Neural cell (in vitro differentiated cells): ENCODE measurements around the gene NACA2. TPM values are rescaled to one million over a fixed set of nuclear protein-coding genes. Genes with fewer than 3 reads are reported as not detected.

ENCODE experiments used
- H2AFZ ChIP-seq: fragments of 200-600, 300-800 bp; sonication (generic), shearing (Covaris generic); 2 replicates; pipeline ENCODE4 v1.6.0; 2014; ENCODE audit warnings: low read depth, mild to moderate bottlenecking, antibody characterized with exemption, low read length, moderate library complexity
- H3F3A ChIP-seq: fragments of 200-600 bp; shearing (Covaris generic); 2 replicates; pipeline ENCODE4 v1.6.1; 2016; ENCODE audit warnings: mild to moderate bottlenecking, moderate library complexity, mixed read lengths, antibody characterized with exemption, low read length; ENCODE audit not compliant: insufficient read depth, poor library complexity, severe bottlenecking
- H3K27ac ChIP-seq: fragments of 200-600, 300-800 bp; sonication (generic), shearing (Covaris generic); 2 replicates; pipeline ENCODE4 v1.5.1; 2014; ENCODE audit warnings: mild to moderate bottlenecking, low read length, moderate library complexity
- H3K27me3 ChIP-seq: fragments of 300-800, 200-600 bp; sonication (generic), shearing (Covaris generic); 2 replicates; pipeline ENCODE4 v1.6.0; 2014; ENCODE audit warnings: mild to moderate bottlenecking, low read depth, low read length, moderate library complexity; ENCODE audit not compliant: insufficient read depth
- H3K36me3 ChIP-seq: fragments of 300-800, 200-600 bp; sonication (generic), shearing (Covaris generic); 2 replicates; pipeline ENCODE4 v1.5.1; 2014; ENCODE audit warnings: mild to moderate bottlenecking, antibody characterized with exemption, low read length, moderate library complexity; ENCODE audit not compliant: insufficient read depth
- H3K4me2 ChIP-seq: fragments of 300-800, 200-600 bp; sonication (generic), shearing (Covaris generic); 2 replicates; pipeline ENCODE4 v1.6.0; 2014; ENCODE audit warnings: mild to moderate bottlenecking, low read length
- H3K4me3 ChIP-seq: fragments of 300-800, 200-600 bp; sonication (generic), shearing (Covaris generic); 2 replicates; pipeline ENCODE4 v1.5.1; 2014; ENCODE audit warnings: mild to moderate bottlenecking, low read length, moderate library complexity
- H3K79me2 ChIP-seq: fragments of 200-600 bp; shearing (Covaris generic); replicated peaks from 2 replicates; pipeline ENCODE4 v1.6.0; 2014; ENCODE audit warnings: mild to moderate bottlenecking, low read length, moderate library complexity; ENCODE audit not compliant: insufficient read depth
- H3K9ac ChIP-seq: fragments of 300-800, 200-600 bp; sonication (generic), shearing (Covaris generic); 2 replicates; pipeline ENCODE4 v1.6.1; 2016; ENCODE audit warnings: mild to moderate bottlenecking, low read length, mixed read lengths
- H3K9me2 ChIP-seq: fragments of 200-600 bp; shearing (Covaris generic); 2 replicates; pipeline ENCODE4 v1.6.1; 2016; ENCODE audit warnings: mild to moderate bottlenecking, low read length, mixed read lengths; ENCODE audit not compliant: insufficient read depth
- H3K9me3 ChIP-seq: fragments of 200-600, 300-800 bp; sonication (generic), shearing (Covaris generic); 2 replicates; pipeline ENCODE4 v1.6.1; 2016; ENCODE audit warnings: mild to moderate bottlenecking, mixed run types, low read length, moderate library complexity, mixed read lengths
- H4K20me1 ChIP-seq: fragments of 200-600 bp; shearing (Covaris generic); 2 replicates; pipeline ENCODE4 v1.6.1; 2016; ENCODE audit warnings: mild to moderate bottlenecking, mixed run types; ENCODE audit not compliant: insufficient read depth
- EP300 ChIP-seq: fragments of 450-650 bp; conservative IDR thresholded peaks from 2 replicates; pipeline ENCODE4 v1.6.1; 2014; ENCODE audit warnings: antibody characterized with exemption, mild to moderate bottlenecking, moderate library complexity; ENCODE audit not compliant: poor library complexity, severe bottlenecking
- EZH2 ChIP-seq: fragments of 200-600, 300-800 bp; shearing (Covaris generic), sonication (generic); IDR thresholded peaks from 2 replicates; pipeline ENCODE4 v1.6.1; 2014; ENCODE audit warnings: antibody characterized with exemption, low read length, borderline replicate concordance, mild to moderate bottlenecking; ENCODE audit not compliant: insufficient read depth, poor library complexity, severe bottlenecking
- MXI1 ChIP-seq: fragments of 450-650 bp; conservative IDR thresholded peaks from 2 replicates; pipeline ENCODE4 v1.6.1; 2014; ENCODE audit warnings: antibody characterized with exemption, mild to moderate bottlenecking; ENCODE audit not compliant: poor library complexity, severe bottlenecking
- POLR2AphosphoS5 ChIP-seq: IDR thresholded peaks from 2 replicates; pipeline ENCODE4 v1.6.1; 2012
- RAD21 ChIP-seq: fragments of 450-650 bp; conservative IDR thresholded peaks from 2 replicates; pipeline ENCODE4 v1.6.1; 2014; ENCODE audit warnings: antibody characterized with exemption, mild to moderate bottlenecking, moderate library complexity
- REST ChIP-seq: IDR thresholded peaks from 2 replicates; pipeline ENCODE4 v1.6.1; 2012; ENCODE audit warnings: borderline replicate concordance
- SMC3 ChIP-seq: fragments of 450-650 bp; conservative IDR thresholded peaks from 2 replicates; pipeline ENCODE4 v1.6.1; 2014; ENCODE audit warnings: antibody characterized with exemption, mild to moderate bottlenecking, moderate library complexity; ENCODE audit not compliant: poor library complexity
- TAF1 ChIP-seq: IDR thresholded peaks from 2 replicates; pipeline ENCODE4 v1.6.1; 2012; ENCODE audit warnings: low read depth
- polyA plus RNA-seq: library from polyadenylated mRNA; depleted of rRNA; stranded (reverse); fragments of >200 nt; gene quantifications from 2 replicates; pipeline ENCODE4 v1.2.3, GENCODE V29; 2014
- TF ChIP-seq, protein P1 (sequence below): fragments of 450-650 bp; IDR thresholded peaks from 2 replicates; pipeline ENCODE4 v1.5.1; 2014; ENCODE audit warnings: antibody characterized with exemption, mild to moderate bottlenecking, moderate library complexity; ENCODE audit not compliant: poor library complexity, severe bottlenecking

Gene NACA2
- polyA plus RNA-seq, 1 donor from 2014 or later, result not detected

DNA sequence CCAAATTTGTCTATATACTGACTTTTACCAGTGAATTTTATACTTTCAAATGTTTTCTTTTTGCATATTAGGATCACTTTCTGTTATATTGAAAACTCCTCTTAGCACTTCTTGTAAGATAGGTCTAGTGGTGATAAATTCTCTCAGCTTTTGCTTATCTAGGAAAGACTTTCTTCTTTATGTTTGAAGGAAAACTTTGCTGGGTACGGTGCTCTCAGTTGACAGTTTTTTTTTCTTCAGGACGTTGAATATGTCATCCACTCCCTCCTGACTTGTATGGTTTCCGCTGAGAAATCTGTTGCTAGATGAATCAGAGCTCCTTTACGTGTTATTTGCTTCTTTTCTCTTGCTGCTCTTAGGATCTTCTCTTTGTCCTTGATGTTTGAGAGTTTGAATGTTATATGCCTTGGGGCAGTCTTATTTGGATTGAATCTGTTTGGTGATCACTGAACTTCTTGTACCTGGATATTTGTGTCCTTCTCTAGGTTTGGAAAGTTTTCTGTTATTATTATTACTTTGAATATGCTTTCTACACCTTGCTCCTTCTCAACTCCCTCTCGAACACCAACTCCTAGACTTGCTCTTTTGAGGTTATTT lies 44.0 kb upstream of the NACA2 start:
- no peak overlapping the region for H3K4me2 ChIP-seq
- H3K9ac ChIP-seq, result no peak overlapping the region
- H3K9me3 ChIP-seq, result no peaks in the 10 kb centered on the region
- no peaks in the 10 kb centered on the region for H3K9me2 ChIP-seq
- no peak overlapping the region for H3K27ac ChIP-seq
- H3K27me3 ChIP-seq, result no peaks in the 10 kb centered on the region
- H4K20me1 ChIP-seq, result no peaks in the 10 kb centered on the region
- TF ChIP-seq RAD21 (no peak), SMC3 (no peak), POLR2AphosphoS5 (no peak), MXI1 (no peak), EP300 (no peak), EZH2 (no peak), REST (no peak), TAF1 (no peak)
- TF ChIP-seq, protein P1, sequence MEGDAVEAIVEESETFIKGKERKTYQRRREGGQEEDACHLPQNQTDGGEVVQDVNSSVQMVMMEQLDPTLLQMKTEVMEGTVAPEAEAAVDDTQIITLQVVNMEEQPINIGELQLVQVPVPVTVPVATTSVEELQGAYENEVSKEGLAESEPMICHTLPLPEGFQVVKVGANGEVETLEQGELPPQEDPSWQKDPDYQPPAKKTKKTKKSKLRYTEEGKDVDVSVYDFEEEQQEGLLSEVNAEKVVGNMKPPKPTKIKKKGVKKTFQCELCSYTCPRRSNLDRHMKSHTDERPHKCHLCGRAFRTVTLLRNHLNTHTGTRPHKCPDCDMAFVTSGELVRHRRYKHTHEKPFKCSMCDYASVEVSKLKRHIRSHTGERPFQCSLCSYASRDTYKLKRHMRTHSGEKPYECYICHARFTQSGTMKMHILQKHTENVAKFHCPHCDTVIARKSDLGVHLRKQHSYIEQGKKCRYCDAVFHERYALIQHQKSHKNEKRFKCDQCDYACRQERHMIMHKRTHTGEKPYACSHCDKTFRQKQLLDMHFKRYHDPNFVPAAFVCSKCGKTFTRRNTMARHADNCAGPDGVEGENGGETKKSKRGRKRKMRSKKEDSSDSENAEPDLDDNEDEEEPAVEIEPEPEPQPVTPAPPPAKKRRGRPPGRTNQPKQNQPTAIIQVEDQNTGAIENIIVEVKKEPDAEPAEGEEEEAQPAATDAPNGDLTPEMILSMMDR, result no peak
- no peak overlapping the region for H2AFZ ChIP-seq
- H3K4me3 ChIP-seq, result no peak overlapping the region
- H3K36me3 ChIP-seq, result no peaks in the 10 kb centered on the region
- no peaks in the 10 kb centered on the region for H3K79me2 ChIP-seq
- no peaks in the 10 kb centered on the region for H3F3A ChIP-seq

GRCh38 chr17:61634011-61634539 lies 43.1 kb upstream of the NACA2 start:
- H3K27me3 ChIP-seq, result no peaks in the 10 kb centered on the region

More at GRCh38 chr17:61634011-61634539, 43.1 kb upstream of the NACA2 start:
- H3K79me2 ChIP-seq, result no peaks in the 10 kb centered on the region
- no peak for TF ChIP-seq MXI1
- TF ChIP-seq, protein P1, result no peak
- no peak for TF ChIP-seq EP300
- TF ChIP-seq POLR2AphosphoS5, result no peak
- TF ChIP-seq EZH2, result no peak
- no peak for TF ChIP-seq RAD21
- TF ChIP-seq REST, result no peak
- TF ChIP-seq SMC3, result no peak
- no peak for TF ChIP-seq TAF1
- no peaks in the 10 kb centered on the region for H3K9me3 ChIP-seq
- H4K20me1 ChIP-seq, result no peaks in the 10 kb centered on the region
- no peak overlapping the region for H3K4me3 ChIP-seq
- no peak overlapping the region for H3K4me2 ChIP-seq
- no peak overlapping the region for H2AFZ ChIP-seq
- no peak overlapping the region for H3K27ac ChIP-seq
- H3F3A ChIP-seq, result no peaks in the 10 kb centered on the region
- H3K9me2 ChIP-seq, result no peaks in the 10 kb centered on the region
- H3K36me3 ChIP-seq, result no peaks in the 10 kb centered on the region
- H3K9ac ChIP-seq, result no peak overlapping the region
